ENCODE results near the gene CCDC9.

- TF ChIP-seq ESRRA (CRISPR knock-in tag; IDR thresholded peaks at IDR 0.05; ENCODE audit: low read depth): no peak
- no peak for TF ChIP-seq RFX5 (IDR thresholded peaks at IDR 0.05; ENCODE audit: low read depth, low read length)
- TF ChIP-seq ZNF644 (CRISPR knock-in tag; IDR thresholded peaks at IDR 0.05; ENCODE audit: low read depth): no peak
- 0 out of 2 replicates have a peak, but pooled peaks have one; percentile 29 for TF ChIP-seq KDM1A (CRISPR knock-in tag; IDR thresholded peaks at IDR 0.05)
- TF ChIP-seq HMG20A (CRISPR knock-in tag; IDR thresholded peaks at IDR 0.05; ENCODE audit: borderline replicate concordance): no peak
- TF ChIP-seq ATF5 (CRISPR knock-in tag; IDR thresholded peaks at IDR 0.05; ENCODE audit: low read depth): no peak
- TF ChIP-seq CTCF (CRISPR knock-in tag; IDR thresholded peaks at IDR 0.05): no peak
- TF ChIP-seq MZF1 (CRISPR knock-in tag; IDR thresholded peaks at IDR 0.05; ENCODE audit: borderline replicate concordance): no peak
- no peak for TF ChIP-seq IKZF1 (IDR thresholded peaks at IDR 0.05)
- TF ChIP-seq NFIC (IDR thresholded peaks at IDR 0.05; ENCODE audit: low read length): no peak
- TF ChIP-seq JUN (CRISPR knock-in tag; IDR thresholded peaks at IDR 0.05): no peak
- no peak for TF ChIP-seq ZNF275 (CRISPR knock-in tag; IDR thresholded peaks at IDR 0.05; ENCODE audit: borderline replicate concordance)
These were observed 54.5 kb downstream of the CCDC9 start for GRCh38 chr19:47310819-47311218.
